Caco-2 (cell line): ENCODE results near the gene NPAS2. TPM values are rescaled to one million over a fixed set of nuclear protein-coding genes. Genes with fewer than 3 reads are reported as not detected.

Source experiments
- BruUV-seq: library from RNA; stranded (reverse); fragments of 400-500 nt; replicated peaks from 2 replicates; lab custom pipeline; 2021; lab: Mats Ljungman, UMichigan
- CTCF ChIA-PET: fragments of 300-600 bp; sonication (Branson Sonifier 250); formaldehyde crosslinking; loops from one replicate; lab custom pipeline; 2022; ENCODE audit warnings: antibody characterized with exemption; lab: Charles Lee
- POLR2A ChIA-PET: fragments of 300-600 bp; sonication (Branson Sonifier 250); formaldehyde crosslinking; loops from one replicate; lab custom pipeline; 2022; ENCODE audit warnings: antibody characterized with exemption; lab: Charles Lee
- DNase-seq, 2 experiments: peaks; one replicate each; pipeline versions ENCODE4 v3.0.0 to v3.0.0-alpha.2; 2020 to 2022
- H3K27me3 ChIP-seq: replicated peaks from 2 replicates; pipeline ENCODE4 v1.6.0; 2011; ENCODE audit warnings: low read length; ENCODE audit not compliant: control insufficient read depth, insufficient read depth
- H3K36me3 ChIP-seq: 2 replicates; pipeline ENCODE4 v1.5.1; 2011; ENCODE audit warnings: low read length; ENCODE audit not compliant: control insufficient read depth, insufficient read depth
- H3K4me1 ChIP-seq: fragments of 250-450 bp; sonication (Bioruptor Pico); 2 replicates; pipeline ENCODE4 v1.5.1; 2020; ENCODE audit warnings: mild to moderate bottlenecking
- H3K4me3 ChIP-seq: 2 replicates; pipeline ENCODE4 v1.5.1; 2011; ENCODE audit warnings: low read depth, mild to moderate bottlenecking, control low read depth, low read length
- H3K9me3 ChIP-seq: fragments of 250-450 bp; sonication (Bioruptor Pico); 2 replicates; pipeline ENCODE4 v1.5.1; 2020; ENCODE audit warnings: mild to moderate bottlenecking, moderate library complexity
- H3K27ac Mint-ChIP-seq: one replicate; pipeline ENCODE4 v1.8.0; 2022; ENCODE audit warnings: mixed read lengths; ENCODE audit not compliant: unreplicated experiment
- H3K27me3 Mint-ChIP-seq: one replicate; pipeline ENCODE4 v1.8.0; 2022; ENCODE audit warnings: mixed read lengths; ENCODE audit not compliant: insufficient read depth, unreplicated experiment
- H3K36me3 Mint-ChIP-seq: one replicate; pipeline ENCODE4 v1.8.0; 2022; ENCODE audit warnings: mild to moderate bottlenecking, mixed read lengths; ENCODE audit not compliant: insufficient read depth, unreplicated experiment
- H3K4me1 Mint-ChIP-seq: one replicate; pipeline ENCODE4 v1.8.0; 2022; ENCODE audit warnings: low read depth, mixed read lengths; ENCODE audit not compliant: unreplicated experiment
- H3K4me3 Mint-ChIP-seq: one replicate; pipeline ENCODE4 v1.8.0; 2022; ENCODE audit warnings: mild to moderate bottlenecking, moderate library complexity, mixed read lengths; ENCODE audit not compliant: unreplicated experiment
- H3K9me3 Mint-ChIP-seq: one replicate; pipeline ENCODE4 v1.8.0; 2022; ENCODE audit warnings: mixed read lengths; ENCODE audit not compliant: unreplicated experiment
- intact Hi-C: fragments of 100-400 bp; cut with micrococcal nuclease; formaldehyde crosslinking; loops from one replicate; pipeline ENCODE4 v1.10.0; 2022; ENCODE audit not compliant: unreplicated experiment
- total RNA-seq: library from RNA; stranded (reverse); gene quantifications from 2 replicates; pipeline ENCODE4 v1.2.3, GENCODE V29; 2022
- TF ChIP-seq, protein P1 (sequence below), 2 experiments: fragments of 200-600 bp in 1 of 2; IDR thresholded peaks; 1 replicate in 1 of 2; 2 replicates in 1 of 2; pipeline versions ENCODE4 v1.5.1 to v1.8.0; 2011 to 2022; ENCODE audit warnings: antibody characterized with exemption in 1 of 2, control low read depth in 1 of 2, inconsistent platforms in 1 of 2, low read depth in 1 of 2, low read length in 1 of 2, mild to moderate bottlenecking in 1 of 2, moderate library complexity in 1 of 2; ENCODE audit not compliant: insufficient read depth in 1 of 2, severe bottlenecking in 1 of 2, unreplicated experiment in 1 of 2

NPAS2 gene
- total RNA-seq, 1 experiment from 2014 or later, result 2.8 TPM

DNA sequence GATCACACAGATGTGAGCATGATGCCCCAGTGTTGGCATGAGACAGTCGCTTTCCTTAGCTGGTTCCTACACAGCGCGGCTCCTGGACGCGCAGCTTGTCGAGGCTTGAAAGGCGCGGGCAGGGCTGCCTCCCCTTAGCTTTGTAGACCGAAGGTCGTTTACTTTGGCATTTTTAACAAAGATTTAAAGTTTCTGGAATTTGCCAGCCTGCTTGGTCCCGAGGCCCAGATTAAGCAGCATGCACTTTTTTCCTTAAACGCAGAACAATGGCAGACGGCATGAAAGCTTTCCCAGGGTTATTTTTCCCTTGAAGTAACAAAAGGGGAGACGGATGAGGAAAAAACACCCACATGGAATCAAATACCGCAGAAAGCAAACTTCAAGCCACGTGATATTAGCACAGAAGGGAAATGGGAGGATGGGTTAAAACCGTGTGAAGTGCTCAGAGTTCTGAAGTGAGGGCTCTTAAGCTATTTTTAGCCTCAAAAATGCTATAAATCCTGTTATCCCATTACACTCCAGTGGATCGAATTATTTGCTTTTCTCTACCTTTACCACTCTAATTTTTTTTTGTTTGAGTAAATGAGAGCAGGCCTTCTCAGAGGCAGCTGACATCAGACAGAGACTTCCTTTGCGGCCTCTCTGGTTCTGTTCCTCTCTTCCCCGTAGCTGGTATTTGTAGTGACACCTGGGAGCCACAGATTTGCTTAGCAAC is 55.7 kb downstream of the NPAS2 start:
- Mint-ChIP-seq H3K36me3 (no peaks in the 10 kb centered on the region), H3K27me3 (no peaks in the 10 kb centered on the region), H3K4me1 (peaks cover 13% of the 10 kb centered on the region), H3K9me3 (peaks cover 13% of the 10 kb centered on the region), H3K4me3 (peak overlapping the region; percentile 44), H3K27ac (peak overlapping the region; percentile 75)
- peak in 1 of 2 experiments; percentile 45 for DNase-seq
- BruUV-seq, result no TSS peak
- CTCF ChIA-PET, result interaction anchor here (0.6 kb wide), 1 partner anchor 1135 kb away, joined by 3 read pairs; no protein-coding TSS in a partner anchor
- Histone ChIP-seq H3K27me3 (no peaks in the 10 kb centered on the region), H3K4me3 (no peak overlapping the region), H3K4me1 (peaks cover 13% of the 10 kb centered on the region; the same call in 1 of the 2 replicates), H3K9me3 (0 out of 2 replicates have a peak, but pooled peaks cover 2% of the 10 kb centered on the region), H3K36me3 (no peaks in the 10 kb centered on the region)
- POLR2A ChIA-PET, result interaction anchor here (0.6 to 1.1 kb wide), 3 partner anchors 90 to 891 kb away, joined by 3 read pairs; no protein-coding TSS in a partner anchor
- intact Hi-C loops, result loop anchor here (5.0 kb wide), 1 partner anchor 58 kb away; no protein-coding TSS in a partner anchor
- TF ChIP-seq, protein P1, sequence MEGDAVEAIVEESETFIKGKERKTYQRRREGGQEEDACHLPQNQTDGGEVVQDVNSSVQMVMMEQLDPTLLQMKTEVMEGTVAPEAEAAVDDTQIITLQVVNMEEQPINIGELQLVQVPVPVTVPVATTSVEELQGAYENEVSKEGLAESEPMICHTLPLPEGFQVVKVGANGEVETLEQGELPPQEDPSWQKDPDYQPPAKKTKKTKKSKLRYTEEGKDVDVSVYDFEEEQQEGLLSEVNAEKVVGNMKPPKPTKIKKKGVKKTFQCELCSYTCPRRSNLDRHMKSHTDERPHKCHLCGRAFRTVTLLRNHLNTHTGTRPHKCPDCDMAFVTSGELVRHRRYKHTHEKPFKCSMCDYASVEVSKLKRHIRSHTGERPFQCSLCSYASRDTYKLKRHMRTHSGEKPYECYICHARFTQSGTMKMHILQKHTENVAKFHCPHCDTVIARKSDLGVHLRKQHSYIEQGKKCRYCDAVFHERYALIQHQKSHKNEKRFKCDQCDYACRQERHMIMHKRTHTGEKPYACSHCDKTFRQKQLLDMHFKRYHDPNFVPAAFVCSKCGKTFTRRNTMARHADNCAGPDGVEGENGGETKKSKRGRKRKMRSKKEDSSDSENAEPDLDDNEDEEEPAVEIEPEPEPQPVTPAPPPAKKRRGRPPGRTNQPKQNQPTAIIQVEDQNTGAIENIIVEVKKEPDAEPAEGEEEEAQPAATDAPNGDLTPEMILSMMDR (IDR thresholded peaks at IDR 0.05; ENCODE audit: insufficient read depth in 1 of 2, low read depth in 1 of 2, low read length in 1 of 2, severe bottlenecking in 1 of 2, unreplicated experiment in 1 of 2), result no peak

DNA sequence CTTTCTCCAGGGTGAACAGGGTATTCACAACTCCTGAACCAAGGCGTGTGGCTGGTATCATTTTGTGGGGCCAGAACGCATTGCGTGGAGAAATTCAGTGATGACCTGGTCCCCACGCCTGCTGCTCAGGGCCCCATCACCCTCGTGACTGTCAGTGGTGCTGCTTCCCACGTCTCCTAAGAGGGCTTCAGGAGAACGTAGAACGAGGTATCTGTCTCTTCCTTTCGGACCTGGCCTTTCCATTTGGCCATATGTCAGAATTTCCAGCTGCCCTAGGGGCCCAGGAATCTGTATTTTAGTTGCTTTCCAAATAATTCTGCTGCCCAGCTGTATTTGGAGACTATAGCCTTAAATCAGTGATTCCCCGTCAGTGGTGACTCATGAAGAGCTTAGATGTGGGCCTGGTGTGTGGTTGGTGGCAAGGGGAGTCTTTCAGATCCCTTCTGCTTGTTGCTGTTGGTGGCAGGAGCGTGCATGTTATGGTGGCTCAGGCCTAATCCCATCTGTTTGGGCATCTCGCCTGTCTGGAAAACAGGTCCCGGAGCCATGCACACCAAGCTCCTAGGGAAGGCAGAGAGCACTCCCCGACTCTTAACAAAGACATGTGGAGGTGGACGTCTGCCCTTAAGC is 56.4 kb downstream of the NPAS2 start:
- H3K9me3 Mint-ChIP-seq, result peaks cover 7% of the 10 kb centered on the region
- peak overlapping the region; percentile 75 for H3K27ac Mint-ChIP-seq
- H3K4me1 Mint-ChIP-seq, result peaks cover 11% of the 10 kb centered on the region
- DNase-seq, result no peak
- no peaks in the 10 kb centered on the region for H3K27me3 Mint-ChIP-seq
- TF ChIP-seq, protein P1 (IDR thresholded peaks at IDR 0.05; ENCODE audit: insufficient read depth in 1 of 2, low read depth in 1 of 2, low read length in 1 of 2, severe bottlenecking in 1 of 2, unreplicated experiment in 1 of 2), result no peak
- H3K9me3 ChIP-seq, result no peaks in the 10 kb centered on the region
- CTCF ChIA-PET, result no interaction called here
- peak overlapping the region; percentile 44 for H3K4me3 Mint-ChIP-seq
- H3K36me3 Mint-ChIP-seq, result no peaks in the 10 kb centered on the region
- H3K36me3 ChIP-seq, result no peaks in the 10 kb centered on the region
- H3K4me3 ChIP-seq, result no peak overlapping the region
- intact Hi-C loops, result loop anchor here (5.0 kb wide), 1 partner anchor 59 kb away; no protein-coding TSS in a partner anchor
- no TSS peak for BruUV-seq
- POLR2A ChIA-PET, result no interaction called here
- H3K4me1 ChIP-seq, result peaks cover 13% of the 10 kb centered on the region; the same call in 1 of the 2 replicates
- H3K27me3 ChIP-seq, result no peaks in the 10 kb centered on the region

DNA sequence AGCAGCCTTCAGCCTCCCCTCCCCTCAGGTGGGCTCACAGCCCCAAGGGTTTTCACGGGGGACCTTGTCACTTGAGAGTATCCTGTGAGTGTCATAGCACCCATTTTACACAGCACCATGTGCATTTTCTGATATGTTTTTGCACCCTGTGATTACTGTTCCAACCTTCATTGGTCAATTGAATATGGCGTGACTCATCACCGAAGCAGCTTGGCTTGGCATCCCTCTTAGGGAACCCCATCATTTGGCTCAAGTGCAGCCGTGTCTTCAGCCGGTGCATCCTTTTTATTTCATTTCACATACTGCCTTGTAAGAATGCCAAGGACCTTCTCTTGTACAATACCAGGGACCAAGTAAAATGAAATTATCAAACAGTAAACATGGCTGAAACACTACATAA is 57.6 kb downstream of the NPAS2 start:
- no peaks in the 10 kb centered on the region for H3K27me3 Mint-ChIP-seq
- CTCF ChIA-PET, result no interaction called here
- TF ChIP-seq, protein P1 (IDR thresholded peaks at IDR 0.05; ENCODE audit: insufficient read depth in 1 of 2, low read depth in 1 of 2, low read length in 1 of 2, severe bottlenecking in 1 of 2, unreplicated experiment in 1 of 2), result no peak
- H3K9me3 Mint-ChIP-seq, result no peaks in the 10 kb centered on the region
- H3K36me3 ChIP-seq, result no peaks in the 10 kb centered on the region
- H3K36me3 Mint-ChIP-seq, result no peaks in the 10 kb centered on the region
- POLR2A ChIA-PET, result no interaction called here
- no peak overlapping the region for H3K4me3 ChIP-seq
- H3K27me3 ChIP-seq, result no peaks in the 10 kb centered on the region
- no peak for DNase-seq
- peaks cover 19% of the 10 kb centered on the region for H3K4me1 ChIP-seq
- peaks cover 13% of the 10 kb centered on the region for H3K4me1 Mint-ChIP-seq
- no peak overlapping the region for H3K4me3 Mint-ChIP-seq
- BruUV-seq, result no TSS peak
- H3K9me3 ChIP-seq, result no peaks in the 10 kb centered on the region
- intact Hi-C loops, result loop anchor here (5.0 kb wide), 1 partner anchor 60 kb away; no protein-coding TSS in a partner anchor
- H3K27ac Mint-ChIP-seq, result no peak overlapping the region
